PC-3 (cell line): Measurements from ENCODE around the gene FGD4. TPM values are rescaled to one million over a fixed set of nuclear protein-coding genes. Genes with fewer than 3 reads are reported as not detected.

Source experiments
- ATAC-seq: fragments of 200-7000 bp; cut with Tn5 transposase; 2 replicates; pipeline ENCODE4 v1.9.1; 2020; ENCODE audit warnings: mild to moderate bottlenecking, moderate library complexity
- BruUV-seq: library from RNA; stranded (reverse); fragments of 400-500 nt; replicated peaks from 2 replicates; lab custom pipeline; 2021; lab: Mats Ljungman, UMichigan
- CTCF ChIA-PET: fragments of 300-600 bp; sonication (Branson Sonifier 250); formaldehyde crosslinking; loops from one replicate; lab custom pipeline; 2022; ENCODE audit warnings: antibody characterized with exemption; lab: Charles Lee
- POLR2A ChIA-PET: fragments of 300-600 bp; sonication (Branson Sonifier 250); formaldehyde crosslinking; loops from one replicate; lab custom pipeline; 2022; ENCODE audit warnings: antibody characterized with exemption; ENCODE audit not compliant: unreplicated experiment; lab: Charles Lee
- DNase-seq: peaks from one replicate; pipeline ENCODE4 v3.0.0-alpha.2; 2015
- H2AFZ ChIP-seq: fragments of 300-600 bp; sonication (generic); 2 replicates; pipeline ENCODE4 v1.6.0; 2016; ENCODE audit warnings: antibody characterized with exemption, low read length
- H3F3A ChIP-seq: fragments of 300-600 bp; sonication (generic); one replicate; pipeline ENCODE4 v1.6.0; 2017; ENCODE audit warnings: antibody characterized with exemption, low read length, control low read depth, mild to moderate bottlenecking; ENCODE audit not compliant: unreplicated experiment
- H3K27ac ChIP-seq: fragments of 300-600 bp; sonication (generic); 2 replicates; pipeline ENCODE4 v1.5.1; 2016; ENCODE audit warnings: mild to moderate bottlenecking, low read length
- H3K27me3 ChIP-seq: fragments of 300-600 bp; sonication (generic); 2 replicates; pipeline ENCODE4 v1.6.1; 2016; ENCODE audit warnings: low read length, mixed read lengths
- H3K36me3 ChIP-seq: fragments of 300-600 bp; sonication (generic); 2 replicates; pipeline ENCODE4 v1.6.1; 2016; ENCODE audit warnings: low read depth, mixed run types, low read length, mixed read lengths
- H3K4me1 ChIP-seq: fragments of 300-600 bp; sonication (generic); 2 replicates; pipeline ENCODE4 v1.5.1; 2016; ENCODE audit warnings: low read length; ENCODE audit not compliant: insufficient read depth
- H3K4me2 ChIP-seq: fragments of 300-600 bp; sonication (generic); 2 replicates; pipeline ENCODE4 v1.6.0; 2016; ENCODE audit warnings: low read length
- H3K4me3 ChIP-seq: fragments of 300-600 bp; sonication (generic); 2 replicates; pipeline ENCODE4 v1.5.1; 2016; ENCODE audit warnings: mild to moderate bottlenecking, low read length, mixed read lengths
- H3K79me2 ChIP-seq: fragments of 300-600 bp; sonication (generic); 2 replicates; pipeline ENCODE4 v1.6.1; 2017; ENCODE audit warnings: low read length, mixed read lengths
- H3K9ac ChIP-seq: fragments of 300-600 bp; sonication (generic); 2 replicates; pipeline ENCODE4 v1.6.0; 2016; ENCODE audit warnings: mild to moderate bottlenecking, low read length
- H3K9me2 ChIP-seq: fragments of 300-600 bp; sonication (generic); replicated peaks from 2 replicates; pipeline ENCODE4 v1.6.1; 2016; ENCODE audit warnings: mixed run types, low read length, mixed read lengths
- H3K9me3 ChIP-seq: fragments of 300-600 bp; sonication (generic); 2 replicates; pipeline ENCODE4 v1.6.1; 2016; ENCODE audit warnings: low read length, mixed read lengths
- H4K20me1 ChIP-seq: fragments of 300-600 bp; sonication (generic); 2 replicates; pipeline ENCODE4 v1.6.1; 2016; ENCODE audit warnings: low read length, mixed read lengths
- CTCF ChIP-seq: fragments of 300-600 bp; sonication (generic); conservative IDR thresholded peaks from 2 replicates; pipeline ENCODE4 v1.5.1; 2017; ENCODE audit warnings: antibody characterized with exemption, low read depth, mild to moderate bottlenecking, low read length
- EZH2 ChIP-seq: fragments of 300-600 bp; sonication (generic); IDR thresholded peaks from one replicate; pipeline ENCODE4 v1.6.1; 2017; ENCODE audit warnings: antibody characterized with exemption, mild to moderate bottlenecking, low read length; ENCODE audit not compliant: unreplicated experiment
- EZH2phosphoT487 ChIP-seq: fragments of 300-600 bp; sonication (generic); IDR thresholded peaks from 2 replicates; pipeline ENCODE4 v1.6.1; 2018; ENCODE audit warnings: mild to moderate bottlenecking, antibody characterized with exemption, low read length, borderline replicate concordance
- intact Hi-C: fragments of 100-400 bp; cut with micrococcal nuclease; formaldehyde crosslinking; loops from 2 replicates; pipeline ENCODE4 v1.9.0; 2023
- total RNA-seq: library from RNA; depleted of rRNA; stranded (reverse); fragments of >200 nt; gene quantifications from 2 replicates; pipeline ENCODE4 v1.2.3, GENCODE V29; 2014

FGD4 gene
- total RNA-seq, 1 experiment from 2014 or later: 3.9 TPM

- CTCF ChIA-PET: interaction anchor here (0.6 kb wide), 1 partner anchor 284 kb away, joined by 4 read pairs; no protein-coding TSS in a partner anchor
- H3K4me1 ChIP-seq: no peaks in the 10 kb centered on the region
- no peaks in the 10 kb centered on the region for H3K36me3 ChIP-seq
- no peak overlapping the region for H2AFZ ChIP-seq
- H3K79me2 ChIP-seq: no peaks in the 10 kb centered on the region
- TF ChIP-seq CTCF (peak; percentile 65), EZH2 (no peak)
- no peak overlapping the region for H3K4me2 ChIP-seq
- BruUV-seq: no TSS peak
- no peaks in the 10 kb centered on the region for H3K27me3 ChIP-seq
- DNase-seq (peak; percentile 63), ATAC-seq (peak; percentile 54)
- H3K4me3 ChIP-seq: no peak overlapping the region
- H3K9ac ChIP-seq: no peak overlapping the region
- no peaks in the 10 kb centered on the region for H3K9me2 ChIP-seq
- POLR2A ChIA-PET: interaction anchor here (0.6 kb wide), 1 partner anchor 84 kb away, joined by 3 read pairs; no protein-coding TSS in a partner anchor
- no peak overlapping the region for H3K27ac ChIP-seq
- intact Hi-C loops: loop anchor here (2.0 to 5.0 kb wide), 2 partner anchors 307 to 1015 kb away; partner anchors contain the start of gene ETFBKMT
- H4K20me1 ChIP-seq: no peaks in the 10 kb centered on the region
- H3K9me3 ChIP-seq: 0 out of 2 replicates have a peak, but pooled peaks cover 6% of the 10 kb centered on the region
- no peaks in the 10 kb centered on the region for H3F3A ChIP-seq
Observed at GRCh38 chr12:32671930-32672780, 272.8 kb downstream of the FGD4 start.

GRCh38 chr12:32679091-32679919 lies 279.9 kb downstream of the FGD4 start, which contains the start of gene DNM1L:
TSS of gene DNM1L (plus strand) at chr12:32679301. CDS start at chr12:32679364, 63 bp downstream.
- Histone ChIP-seq H3F3A (no peaks in the 10 kb centered on the region), H3K79me2 (peaks cover 46% of the 10 kb centered on the region), H3K4me3 (peak within 1 kb of the TSS; percentile 88), H3K9me2 (no peaks in the 10 kb centered on the region), H3K9ac (peak within 1 kb of the TSS; percentile 79), H3K36me3 (no peaks in the 10 kb centered on the region), H2AFZ (peak within 1 kb of the TSS; percentile 75), H3K27me3 (no peaks in the 10 kb centered on the region), H3K4me1 (peaks cover 5% of the 10 kb centered on the region), H3K27ac (peak within 1 kb of the TSS; percentile 36), H4K20me1 (peaks cover 26% of the 10 kb centered on the region), H3K9me3 (no peaks in the 10 kb centered on the region), H3K4me2 (peak within 1 kb of the TSS; percentile 82)
- TF ChIP-seq EZH2 (no peak), EZH2phosphoT487 (no peak), CTCF (no peak)
- BruUV-seq: no TSS peak
- CTCF ChIA-PET: interaction anchor here (0.5 kb wide), 1 partner anchor 1983 kb away, joined by 14 read pairs; the partner anchor contains the start of gene IPO8
- intact Hi-C loops: loop anchor here (2.0 kb wide), 1 partner anchor 75 kb away; the partner anchor contains the start of gene YARS2
- ATAC-seq: peak; percentile 93
- POLR2A ChIA-PET: interaction anchor here (0.8 kb wide), 1 partner anchor 76 kb away, joined by 3 read pairs; no protein-coding TSS in a partner anchor
- peak; percentile 93 for DNase-seq
